CD1c-positive myeloid dendritic cell (primary cell): ENCODE measurements around the gene RALGAPB.

ENCODE experiments used
- DNase-seq: peaks from one replicate; pipeline ENCODE4 v3.0.0-alpha.2; 2016; ENCODE audit errors: extremely low spot score

RALGAPB gene

GRCh38 chr20:38609815-38610214 lies 137.2 kb downstream of the RALGAPB start:
- no peak for DNase-seq

- DNase-seq, result no peak
Observed at GRCh38 chr20:38610521-38610920, 137.9 kb downstream of the RALGAPB start.

GRCh38 chr20:38612751-38613515 lies 140.3 kb downstream of the RALGAPB start:
- DNase-seq, result no peak

GRCh38 chr20:38615283-38615682 lies 142.6 kb downstream of the RALGAPB start:
- no peak for DNase-seq

GRCh38 chr20:38616457-38616856 lies 143.8 kb downstream of the RALGAPB start:
- no peak for DNase-seq

GRCh38 chr20:38617011-38617829 lies 144.6 kb downstream of the RALGAPB start:
- DNase-seq, result no peak

GRCh38 chr20:38617830-38618196 lies 145.2 kb downstream of the RALGAPB start:
- no peak for DNase-seq

GRCh38 chr20:38620441-38620840 lies 147.8 kb downstream of the RALGAPB start:
- no peak for DNase-seq

GRCh38 chr20:38623061-38623460 lies 150.4 kb downstream of the RALGAPB start:
- DNase-seq, result no peak

GRCh38 chr20:38624084-38624483 lies 151.4 kb downstream of the RALGAPB start:
- DNase-seq, result no peak

- DNase-seq, result no peak
Observed at GRCh38 chr20:38625896-38626295, 153.3 kb downstream of the RALGAPB start.

GRCh38 chr20:38626921-38627659 lies 154.4 kb downstream of the RALGAPB start:
- no peak for DNase-seq
